Endothelial cell of umbilical vein (primary cell): ENCODE results near the gene DIAPH1. TPM values are rescaled to one million over a fixed set of nuclear protein-coding genes. Genes with fewer than 3 reads are reported as not detected.

Experiments used
- BruUV-seq: library from RNA; stranded (reverse); fragments of 400-500 nt; replicated peaks from 2 replicates; lab custom pipeline; 2021; lab: Mats Ljungman, UMichigan
- CTCF ChIA-PET: fragments of 300-600, 350-600 bp; sonication (Branson Sonifier 250); formaldehyde crosslinking; loops from one replicate; lab custom pipeline; 2021; ENCODE audit warnings: antibody characterized with exemption, inconsistent platforms; lab: Charles Lee
- POLR2A ChIA-PET: fragments of 300-600, 350-600 bp; sonication (Branson Sonifier 250); formaldehyde crosslinking; loops from one replicate; lab custom pipeline; 2021; ENCODE audit warnings: antibody characterized with exemption, inconsistent platforms; lab: Charles Lee
- DNase-seq: peaks from one replicate; pipeline ENCODE4 v3.0.0-alpha.2; 2011; ENCODE audit warnings: low read depth, low spot score
- FAIRE-seq: peaks from 2 replicates; lab custom pipeline; 2011; peaks lifted over from hg19 to GRCh38; lab: Jason Lieb, UNC
- H2AFZ ChIP-seq: 2 replicates; pipeline ENCODE4 v1.6.0; 2012; ENCODE audit warnings: low read depth, low read length, control low read depth, inconsistent platforms
- H3K27ac ChIP-seq: 2 replicates; pipeline ENCODE4 v1.5.1; 2011; ENCODE audit warnings: low read depth, mild to moderate bottlenecking, control low read depth, low read length, moderate library complexity; ENCODE audit not compliant: insufficient read depth
- H3K27me3 ChIP-seq, 2 experiments: 2 replicates each; pipeline versions ENCODE4 v1.6.0 to v1.6.1; 2011; ENCODE audit warnings: low read length in 2 of 2, mixed read lengths in 1 of 2; ENCODE audit not compliant: control insufficient read depth in 2 of 2, insufficient read depth in 2 of 2
- H3K36me3 ChIP-seq, 2 experiments: 2 replicates in 1 of 2; 3 replicates in 1 of 2; pipeline ENCODE4 v1.5.1; 2011; ENCODE audit warnings: low read length in 2 of 2, mild to moderate bottlenecking in 1 of 2, moderate library complexity in 1 of 2; ENCODE audit not compliant: control insufficient read depth in 2 of 2, insufficient read depth in 2 of 2; ENCODE audit errors: extremely low read depth in 1 of 2
- H3K4me1 ChIP-seq: 3 replicates; pipeline ENCODE4 v1.5.1; 2011; ENCODE audit warnings: mild to moderate bottlenecking, low read length; ENCODE audit not compliant: control insufficient read depth, insufficient read depth; ENCODE audit errors: extremely low read depth
- H3K4me2 ChIP-seq: 2 replicates; pipeline ENCODE4 v1.6.1; 2011; ENCODE audit warnings: low read length, control low read depth, mixed read lengths; ENCODE audit not compliant: insufficient read depth
- H3K4me3 ChIP-seq, 3 experiments: fragments of 200-600 bp in 1 of 3; sonication (generic), shearing (Covaris generic) in 1 of 3; replicated peaks in 1 of 3; 2 replicates each; pipeline ENCODE4 v1.5.1; 2011 to 2016; ENCODE audit warnings: control low read depth in 3 of 3, low read length in 3 of 3, mild to moderate bottlenecking in 2 of 3, inconsistent platforms in 1 of 3, low read depth in 1 of 3, moderate library complexity in 1 of 3; ENCODE audit not compliant: insufficient read depth in 1 of 3
- H3K79me2 ChIP-seq: 2 replicates; pipeline ENCODE4 v1.6.0; 2012; ENCODE audit warnings: low read length, inconsistent platforms; ENCODE audit not compliant: control insufficient read depth, insufficient read depth
- H3K9ac ChIP-seq: replicated peaks from 2 replicates; pipeline ENCODE3; 2011; ENCODE audit warnings: low read length, control low read depth; ENCODE audit not compliant: insufficient read depth; ENCODE audit errors: extremely low read depth
- H3K9me1 ChIP-seq: replicated peaks from 3 replicates; pipeline ENCODE4 v1.6.0; 2011; ENCODE audit warnings: mild to moderate bottlenecking, low read length; ENCODE audit not compliant: control insufficient read depth, insufficient read depth; ENCODE audit errors: extremely low read depth
- H3K9me3 ChIP-seq: replicated peaks from 2 replicates; pipeline ENCODE4 v1.5.1; 2012; ENCODE audit warnings: low read length, inconsistent platforms; ENCODE audit not compliant: control insufficient read depth, insufficient read depth
- H4K20me1 ChIP-seq: replicated peaks from 2 replicates; pipeline ENCODE3; 2011; ENCODE audit warnings: mild to moderate bottlenecking, low read length; ENCODE audit not compliant: control insufficient read depth, insufficient read depth; ENCODE audit errors: extremely low read depth
- CTCF ChIP-seq, 2 donors: IDR thresholded peaks; 1 replicate in 1 of 2; 2 replicates in 1 of 2; pipeline ENCODE4 v1.5.1; 2011; ENCODE audit warnings: low read length in 2 of 2, mild to moderate bottlenecking in 2 of 2, moderate library complexity in 2 of 2, control low read depth in 1 of 2, inconsistent platforms in 1 of 2, low read depth in 1 of 2; ENCODE audit not compliant: insufficient read depth in 1 of 2; ENCODE audit errors: extremely low read depth in 1 of 2
- EZH2 ChIP-seq: IDR thresholded peaks from 2 replicates; pipeline ENCODE4 v1.6.1; 2012; ENCODE audit warnings: borderline replicate concordance, low read depth, mild to moderate bottlenecking, moderate library complexity, low read length, inconsistent platforms; ENCODE audit not compliant: severe bottlenecking
- FOS ChIP-seq: IDR thresholded peaks from 2 replicates; pipeline ENCODE4 v1.6.1; 2011; ENCODE audit warnings: mild to moderate bottlenecking, low read length, moderate library complexity, borderline replicate concordance; ENCODE audit not compliant: insufficient read depth
- JUN ChIP-seq: IDR thresholded peaks from 2 replicates; pipeline ENCODE4 v1.6.1; 2011; ENCODE audit warnings: borderline replicate concordance, low read depth; ENCODE audit not compliant: insufficient read length, insufficient read depth
- POLR2AphosphoS5 ChIP-seq: IDR thresholded peaks from 2 replicates; pipeline ENCODE4 v1.6.1; 2012; ENCODE audit warnings: low read depth, mild to moderate bottlenecking, control low read depth, low read length, moderate library complexity; ENCODE audit not compliant: insufficient read depth
- dilution Hi-C: fragments of 300-500 bp; cut with MboI; formaldehyde crosslinking; loops from one replicate; pipeline ENCODE4 v1.15.0; 2019; ENCODE audit warnings: low sequenced_read_pairs; ENCODE audit not compliant: extremely low pct_ligation_motif_present
- intact Hi-C: fragments of 100-400 bp; cut with micrococcal nuclease; formaldehyde crosslinking; loops from one replicate; pipeline ENCODE4 v1.10.0; 2022
- polyA plus RNA-seq, 4 experiments: library from polyadenylated mRNA; depleted of rRNA in 3 of 4; stranded (reverse) in 3 of 4; unstranded in 1 of 4; fragments of >200 nt; gene quantifications; 2 replicates each; pipeline versions ENCODE4 v1.2.1 to v1.2.3, GENCODE V29; 2011 to 2012; ENCODE audit warnings: missing spikeins in 1 of 4
- total RNA-seq: library from RNA; stranded (reverse); gene quantifications from 2 replicates; pipeline ENCODE4 v1.2.3, GENCODE V29; 2021

Gene DIAPH1
- total and polyA plus RNA-seq, 2 donors (not counting 3 experiments of a cell fraction or from before 2014, with no cell fraction given) = 68.6 to 105 TPM

DNA sequence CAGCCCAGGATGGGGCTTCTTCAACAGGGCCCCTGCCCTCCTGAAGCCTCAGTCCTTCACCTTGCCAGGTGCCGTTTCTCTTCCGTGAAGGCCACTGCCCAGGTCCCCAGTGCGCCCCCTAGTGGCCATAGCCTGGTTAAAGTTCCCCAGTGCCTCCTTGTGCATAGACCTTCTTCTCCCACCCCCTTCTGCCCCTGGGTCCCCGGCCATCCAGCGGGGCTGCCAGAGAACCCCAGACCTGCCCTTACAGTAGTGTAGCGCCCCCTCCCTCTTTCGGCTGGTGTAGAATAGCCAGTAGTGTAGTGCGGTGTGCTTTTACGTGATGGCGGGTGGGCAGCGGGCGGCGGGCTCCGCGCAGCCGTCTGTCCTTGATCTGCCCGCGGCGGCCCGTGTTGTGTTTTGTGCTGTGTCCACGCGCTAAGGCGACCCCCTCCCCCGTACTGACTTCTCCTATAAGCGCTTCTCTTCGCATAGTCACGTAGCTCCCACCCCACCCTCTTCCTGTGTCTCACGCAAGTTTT lies 106.3 kb downstream of the DIAPH1 start:
- Histone ChIP-seq H3K9ac (peak overlapping the region; percentile 30), H3K36me3 (peaks cover 2 to 8% of the 10 kb centered on the region in 2 experiments), H3K27me3 (no peaks in the 10 kb centered on the region), H3K9me1 (no peaks in the 10 kb centered on the region), H3K4me1 (peaks cover 31% of the 10 kb centered on the region), H4K20me1 (no peaks in the 10 kb centered on the region), H2AFZ (peak overlapping the region; percentile 4), H3K27ac (peak overlapping the region; percentile 19), H3K4me3 (peak overlapping the region; percentile 44 to 51 (median 49)), H3K79me2 (no peaks in the 10 kb centered on the region), H3K9me3 (no peaks in the 10 kb centered on the region), H3K4me2 (peak overlapping the region; percentile 71)
- DNase-seq = peak; percentile 76
- peak; percentile 31 for FAIRE-seq
- ChIA-PET CTCF (interaction anchor here (1.0 to 9.8 kb wide), 22 partner anchors 9 to 289 kb away, joined by 3 to 158 read pairs (median 10); partner anchors contain the start of genes PCDHB14, PCDHGA10, PCDHGA11 and PCDHGA12), POLR2A (interaction anchor here (1.3 kb wide), 1 partner anchor 9 kb away, joined by 3 read pairs; no protein-coding TSS in a partner anchor)
- dilution Hi-C loops = no loop called here
- intact Hi-C loops = loop anchor here (1.0 to 2.0 kb wide), 2 partner anchors 36 to 48 kb away; no protein-coding TSS in a partner anchor
- BruUV-seq = no TSS peak
- TF ChIP-seq CTCF (IDR thresholded peaks at IDR 0.05; ENCODE audit: extremely low read depth in 1 of 2, insufficient read depth in 1 of 2, low read depth in 1 of 2, low read length in 2 of 2) (peak; percentile 89 to 94), EZH2 (no peak), FOS (no peak), POLR2AphosphoS5 (no peak), JUN (no peak)
